SIG-M5 treated with dmso at 0.1 percent for 504 hours (cell line): ENCODE measurements around the gene HSF4.

Experiments used
- DNase-seq: peaks from one replicate; lab custom pipeline; 2025; ENCODE audit not compliant: unreplicated experiment; lab: John Stamatoyannopoulos, UW

Gene HSF4

GRCh38 chr16:67198238-67198734, 33.7 kb downstream of the HSF4 start:
- DNase-seq: peak; percentile 17

DNA sequence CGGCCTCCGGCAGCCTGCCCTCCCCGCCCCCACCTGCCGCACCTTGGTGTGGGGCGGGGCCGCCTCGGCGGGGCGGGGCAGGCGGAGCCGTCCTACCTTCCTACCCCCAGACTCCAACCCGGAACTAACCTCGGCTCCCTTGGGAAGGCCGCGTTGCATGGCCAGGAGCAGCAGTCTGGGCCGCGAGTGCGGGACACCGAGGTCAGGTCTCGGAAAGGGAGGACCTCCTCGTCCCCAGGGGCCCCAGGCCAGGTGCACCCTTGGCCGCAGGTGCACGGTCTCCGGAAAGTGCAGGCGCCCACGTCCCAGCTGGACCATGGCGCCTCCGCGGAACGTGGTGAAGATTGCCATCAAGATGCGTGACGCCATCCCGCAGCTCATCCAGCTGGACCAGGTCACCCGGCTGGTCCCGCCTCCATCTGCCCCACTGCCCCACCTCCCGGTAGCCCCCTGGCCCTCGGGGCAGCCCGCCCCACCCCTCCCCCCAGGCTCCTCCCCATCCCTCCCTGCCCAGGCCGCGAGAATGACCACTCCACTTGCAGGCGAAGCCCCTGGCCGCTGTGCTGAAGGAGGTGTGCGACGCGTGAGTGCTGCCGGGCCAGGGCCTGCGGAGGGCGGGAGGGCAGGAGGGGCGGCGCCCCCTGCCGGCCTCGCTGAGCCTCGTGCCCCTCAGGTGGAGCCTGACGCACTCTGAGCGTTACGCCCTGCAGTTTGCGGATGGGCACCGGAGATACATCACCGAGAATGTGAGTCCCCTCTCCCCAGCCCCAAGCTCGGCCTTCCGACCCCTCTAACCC, 34.7 kb downstream of the HSF4 start, which contains the start of gene ELMO3:
Gene ELMO3, plus strand, starts transcription at position 121 of the 797 bp plus-strand sequence. Its CDS starts 196 bp downstream, at position 317.
- no peak for DNase-seq

DNA sequence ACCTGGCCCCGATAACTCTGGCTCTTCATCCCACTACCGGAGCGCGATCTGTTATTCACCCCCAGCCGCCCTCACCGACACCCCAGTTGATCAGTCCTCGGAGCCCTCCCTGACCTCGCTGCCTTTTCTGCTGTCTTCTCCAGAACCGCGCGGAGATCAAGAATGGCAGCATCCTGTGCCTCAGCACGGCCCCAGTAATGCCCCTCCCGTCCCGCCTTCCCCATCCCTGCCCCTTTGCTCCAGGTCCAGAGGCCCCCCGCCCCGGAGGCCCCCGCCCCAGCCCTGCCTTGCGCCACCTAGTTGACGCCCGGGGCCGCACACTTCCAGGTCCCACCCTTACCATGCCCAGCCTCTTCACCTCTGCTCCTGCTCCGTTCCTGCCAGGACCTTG, 35.3 kb downstream of the HSF4 start:
- DNase-seq: no peak

GRCh38 chr16:67200491-67200890, 35.9 kb downstream of the HSF4 start:
- DNase-seq: no peak

DNA sequence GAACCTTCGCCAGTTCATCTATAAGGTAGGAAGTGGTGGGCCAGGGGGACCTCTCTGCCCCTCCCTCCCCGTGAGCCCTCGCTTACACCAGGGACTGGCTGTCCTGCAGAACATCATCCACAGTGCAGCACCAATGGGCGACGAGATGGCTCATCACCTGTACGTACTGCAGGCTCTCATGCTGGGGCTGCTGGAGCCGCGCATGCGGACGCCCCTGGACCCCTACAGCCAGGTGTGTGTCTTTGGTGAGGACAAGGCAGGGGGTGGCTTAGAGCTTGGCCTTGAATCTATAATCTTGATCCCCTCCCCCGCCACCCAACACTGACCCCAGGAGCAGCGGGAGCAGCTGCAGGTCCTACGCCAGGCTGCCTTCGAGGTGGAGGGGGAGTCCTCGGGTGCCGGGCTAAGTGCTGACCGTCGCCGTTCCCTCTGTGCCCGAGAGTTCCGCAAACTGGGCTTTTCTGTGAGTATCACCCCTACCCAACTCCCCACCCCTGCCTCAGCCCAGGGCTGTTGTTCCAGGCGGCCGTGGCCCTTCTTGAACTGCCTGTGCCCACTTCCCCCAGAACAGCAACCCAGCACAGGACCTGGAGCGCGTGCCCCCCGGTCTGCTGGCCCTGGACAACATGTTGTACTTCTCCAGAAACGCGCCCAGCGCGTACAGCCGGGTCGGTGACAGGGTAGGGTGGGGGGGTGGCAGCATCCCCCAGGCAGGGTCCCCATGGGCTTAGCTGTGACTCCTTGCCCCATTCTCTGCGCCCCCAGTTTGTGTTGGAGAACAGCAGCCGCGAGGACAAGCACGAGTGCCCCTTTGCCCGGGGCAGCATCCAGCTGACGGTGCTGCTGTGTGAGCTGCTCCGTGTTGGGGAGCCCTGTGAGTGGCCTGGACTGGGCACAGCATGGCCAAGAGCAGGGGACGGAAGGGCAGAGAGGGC, 37.1 kb downstream of the HSF4 start:
- no peak for DNase-seq

DNA sequence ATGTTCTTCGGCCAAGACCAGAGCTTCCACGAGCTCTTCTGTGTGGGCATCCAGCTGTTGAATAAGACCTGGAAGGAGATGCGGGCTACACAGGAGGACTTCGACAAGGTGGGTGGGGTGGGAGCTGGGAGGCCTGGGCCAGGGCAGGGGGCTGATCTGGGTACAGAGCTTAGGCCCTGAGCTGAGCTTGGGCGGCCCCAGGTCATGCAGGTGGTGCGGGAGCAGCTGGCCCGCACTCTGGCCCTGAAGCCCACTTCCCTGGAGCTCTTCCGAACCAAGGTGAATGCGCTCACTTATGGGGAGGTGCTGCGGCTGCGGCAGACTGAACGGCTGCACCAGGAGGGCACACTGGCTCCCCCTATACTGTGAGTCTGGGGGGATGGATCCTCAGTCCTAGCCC, 37.9 kb downstream of the HSF4 start:
- no peak for DNase-seq

- no peak for DNase-seq
These were observed 38.5 kb downstream of the HSF4 start for GRCh38 chr16:67202956-67203493.

DNA sequence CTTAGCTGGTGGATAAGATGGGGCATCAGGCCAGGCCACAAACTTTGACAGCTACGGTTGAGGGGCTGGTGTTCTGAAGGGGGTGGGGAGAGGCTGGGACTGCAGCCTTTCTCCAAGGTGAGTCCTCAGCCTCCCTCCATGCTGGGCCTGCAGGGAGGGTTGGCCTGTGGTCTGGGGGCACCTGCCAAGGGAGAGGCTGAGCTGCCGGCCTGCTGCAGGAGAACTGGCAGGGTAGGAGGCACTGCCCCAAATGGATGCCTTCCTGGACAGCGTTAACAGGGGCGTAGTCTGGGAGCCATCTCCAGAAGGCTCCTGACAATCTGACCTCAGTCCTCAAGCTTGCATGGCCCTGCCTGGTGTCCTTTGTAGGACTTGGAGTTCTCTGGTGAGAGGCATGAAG, 39.5 kb downstream of the HSF4 start:
- DNase-seq: no peak

DNA sequence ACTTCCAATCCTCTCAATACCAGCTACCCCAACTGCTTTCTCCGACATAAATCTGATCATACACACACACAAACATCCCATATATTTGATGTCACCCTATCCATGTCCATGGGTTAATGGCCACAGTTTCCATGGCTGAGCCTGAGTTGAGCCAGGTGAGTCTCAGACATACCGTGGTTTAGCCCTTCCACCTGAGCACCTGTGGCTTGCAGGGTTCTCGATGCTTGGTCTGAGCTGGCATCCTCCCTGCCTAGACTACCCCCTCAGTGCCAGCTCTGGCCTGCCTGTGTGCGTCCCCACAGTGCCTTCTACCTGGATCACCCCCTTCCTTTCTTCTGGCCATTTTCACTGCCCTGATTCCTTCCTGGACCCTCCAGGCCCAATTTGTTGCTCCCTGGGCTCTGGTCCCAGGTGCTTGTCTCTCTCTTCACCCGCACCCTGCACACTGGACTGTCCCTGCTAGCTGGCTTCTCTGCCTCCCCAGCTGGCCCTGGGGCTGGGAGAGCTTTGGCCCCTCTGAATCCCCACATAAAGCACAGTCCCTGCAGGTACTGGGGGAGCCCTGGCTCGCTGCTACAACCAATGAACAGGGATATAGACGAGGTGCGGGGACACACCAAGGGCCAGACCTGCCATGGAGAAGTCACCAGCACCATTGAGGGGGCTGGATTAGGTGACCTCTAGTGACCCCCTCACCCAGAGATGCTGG, 41.7 kb downstream of the HSF4 start:
- no peak for DNase-seq

- no peak for DNase-seq
These were observed 42.3 kb downstream of the HSF4 start for GRCh38 chr16:67206838-67207248.

DNA sequence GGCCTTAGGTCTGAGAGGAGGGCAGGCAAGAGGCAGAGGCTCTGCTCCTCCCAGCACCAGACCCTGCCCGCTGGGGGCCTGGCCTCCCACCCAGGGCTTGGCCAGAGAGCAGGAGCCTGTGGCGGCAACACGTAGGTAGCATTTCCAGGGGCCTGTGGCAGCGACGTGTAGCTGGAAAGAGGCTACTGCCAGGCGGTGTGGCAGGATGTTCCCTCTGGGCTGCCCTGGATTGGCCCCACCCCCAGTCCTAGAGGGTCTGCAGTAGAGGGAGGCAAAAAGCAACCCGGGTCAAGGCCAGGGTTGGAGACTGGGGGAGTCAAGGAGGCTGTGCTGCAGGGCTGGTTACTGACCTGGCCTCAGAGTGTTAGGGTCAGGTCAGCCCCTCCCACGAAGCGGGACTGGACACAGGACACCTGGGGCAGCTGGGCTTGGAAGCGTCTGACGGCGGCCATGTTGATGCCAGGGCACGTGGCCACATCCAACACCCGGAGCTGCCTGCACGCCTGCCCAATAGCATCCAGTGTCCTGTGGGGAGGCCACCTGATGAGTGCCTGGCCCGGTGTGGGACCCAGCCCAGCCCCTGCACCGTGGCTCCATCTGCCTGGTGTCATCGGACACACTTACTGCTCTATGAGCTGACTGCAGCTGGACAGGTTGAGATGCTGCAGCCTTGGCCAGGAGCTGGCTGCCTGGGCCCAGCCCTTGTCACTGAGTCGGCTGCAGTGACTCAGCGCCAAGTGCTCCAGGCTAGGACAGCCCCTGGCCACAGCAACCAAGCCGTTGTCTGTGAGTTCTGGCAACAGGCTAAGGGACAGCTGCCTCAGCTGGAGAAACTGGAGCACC, 42.9 kb downstream of the HSF4 start:
- DNase-seq: no peak

- DNase-seq: no peak
These were observed 43.8 kb downstream of the HSF4 start for GRCh38 chr16:67208154-67208896.

DNA sequence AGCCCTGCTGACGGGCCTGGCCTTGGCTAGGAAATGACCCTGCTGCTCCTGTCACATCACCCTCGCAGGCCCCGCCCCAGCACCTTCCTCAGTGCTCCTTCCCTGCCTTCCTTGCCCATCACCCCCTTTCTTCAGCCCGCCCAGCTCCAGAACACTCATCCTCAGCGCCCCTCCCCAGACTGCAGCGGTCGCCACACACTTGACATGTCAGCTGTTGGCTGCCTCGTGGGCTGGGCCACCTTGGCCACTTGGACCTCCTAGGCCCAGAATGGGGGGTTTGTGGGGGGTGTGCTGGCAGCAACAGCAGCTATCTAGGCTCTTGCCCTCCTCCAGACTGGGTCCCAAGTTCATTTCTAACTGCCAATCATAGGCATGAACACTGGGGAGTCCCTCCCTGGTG, 45.0 kb downstream of the HSF4 start:
- DNase-seq: no peak

DNA sequence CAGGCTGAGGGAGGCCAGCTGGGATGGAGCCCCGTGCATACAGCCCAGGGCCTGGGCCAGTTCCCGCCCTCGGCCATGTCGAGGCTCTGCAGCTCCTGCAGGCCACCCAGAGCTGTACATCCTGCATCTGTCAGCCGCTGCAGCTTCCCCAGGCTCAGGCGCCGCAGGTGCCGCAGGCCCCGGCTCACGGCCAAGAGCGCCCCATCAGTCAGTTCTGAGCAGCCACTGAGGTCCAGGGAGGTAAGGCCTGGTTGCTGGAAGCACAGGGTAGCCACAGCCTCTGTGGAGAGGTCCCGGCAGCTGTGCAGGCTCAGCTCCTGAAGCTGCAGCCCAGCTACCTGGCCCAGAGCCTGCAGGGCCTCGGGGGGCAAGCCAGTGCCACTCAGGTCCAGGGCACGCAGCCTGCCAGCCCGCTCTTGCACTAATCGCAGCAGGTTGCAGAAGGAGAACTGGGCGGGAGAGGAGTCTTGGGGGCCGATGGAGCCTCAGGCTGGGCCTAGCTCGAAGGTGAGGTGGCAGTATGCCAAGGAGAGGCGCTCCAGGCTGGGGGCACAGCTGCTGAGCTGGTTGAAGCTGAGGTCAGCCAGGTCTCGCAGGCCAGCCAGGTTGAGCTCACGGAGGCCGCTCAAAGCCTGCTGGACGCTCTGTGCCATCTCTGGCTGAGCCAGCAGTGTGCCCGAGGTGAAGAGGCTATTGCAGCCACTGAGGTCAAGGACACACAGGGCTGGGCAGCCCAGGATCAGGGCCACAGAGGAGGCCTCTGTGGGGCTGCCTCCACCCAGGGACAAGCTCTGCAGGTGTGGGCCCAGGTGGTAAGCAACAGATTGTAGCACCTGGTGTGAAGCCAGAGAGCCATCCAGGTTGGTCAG, 45.8 kb downstream of the HSF4 start:
- DNase-seq: no peak

- no peak for DNase-seq
These were observed 47.1 kb downstream of the HSF4 start for GRCh38 chr16:67211674-67212073.

- DNase-seq: no peak
These were observed 48.2 kb downstream of the HSF4 start for GRCh38 chr16:67212766-67213165.

GRCh38 chr16:67213197-67214019, 48.9 kb downstream of the HSF4 start:
- no peak for DNase-seq
